COLO668 (cell line): Measurements from ENCODE around the gene FREM2.
A peak's percentile ranks its signal among the peaks of the same experiment; 100 is the strongest.

ENCODE experiments used
- DNase-seq: peaks from one replicate; lab custom pipeline; 2025; ENCODE audit not compliant: unreplicated experiment; lab: John Stamatoyannopoulos, UW

Gene FREM2

GRCh38 chr13:38686577-38687245, at the start of gene FREM2:
Gene FREM2 (plus strand): TSS chr13:38687077. CDS start chr13:38687345, 268 bp downstream.
- DNase-seq: peak; percentile 93

GRCh38 chr13:38637576-38637975, 49.3 kb upstream of the FREM2 start:
- no peak for DNase-seq

- DNase-seq: no peak
Measured at GRCh38 chr13:38641164-38641948, 45.5 kb upstream of the FREM2 start.

GRCh38 chr13:38647312-38647711, 39.6 kb upstream of the FREM2 start:
- DNase-seq: no peak

- no peak for DNase-seq
Measured at GRCh38 chr13:38648912-38649311, 38.0 kb upstream of the FREM2 start.

GRCh38 chr13:38656699-38657098, 30.2 kb upstream of the FREM2 start:
- DNase-seq: no peak

- no peak for DNase-seq
Measured at GRCh38 chr13:38657191-38657590, 29.7 kb upstream of the FREM2 start.

- DNase-seq: no peak
Measured at GRCh38 chr13:38658906-38659305, 28.0 kb upstream of the FREM2 start.

GRCh38 chr13:38661010-38661675, 25.7 kb upstream of the FREM2 start:
- DNase-seq: no peak

GRCh38 chr13:38662362-38662761, 24.5 kb upstream of the FREM2 start:
- DNase-seq: no peak

- DNase-seq: no peak
Measured at GRCh38 chr13:38664906-38665305, 22.0 kb upstream of the FREM2 start.

- no peak for DNase-seq
Measured at GRCh38 chr13:38667526-38668109, 19.3 kb upstream of the FREM2 start.

GRCh38 chr13:38669234-38669964, 17.5 kb upstream of the FREM2 start:
- no peak for DNase-seq

- no peak for DNase-seq
Measured at GRCh38 chr13:38670627-38671026, 16.2 kb upstream of the FREM2 start.

GRCh38 chr13:38671980-38672379, 14.9 kb upstream of the FREM2 start:
- no peak for DNase-seq

- DNase-seq: no peak
Measured at GRCh38 chr13:38674208-38674607, 12.7 kb upstream of the FREM2 start.

GRCh38 chr13:38680912-38681311, 6.0 kb upstream of the FREM2 start:
- DNase-seq: no peak

GRCh38 chr13:38684714-38685113, 2.2 kb upstream of the FREM2 start:
- DNase-seq: no peak

- no peak for DNase-seq
Measured at GRCh38 chr13:38685431-38685830, 1.4 kb upstream of the FREM2 start.

- DNase-seq: peak; percentile 78
Measured at GRCh38 chr13:38685974-38686576, 802 bp upstream of the FREM2 start.
